HG02938 (cell line): ENCODE measurements around the gene PDE6B.
"Not testable (repeated sequence)": the region's sequence is repeated elsewhere in the genome, so short reads cannot be mapped to it uniquely, and the experiment has no call there.

Experiments
- ATAC-seq: cut with Tn5 transposase; IDR thresholded peaks from one replicate; pipeline ENCODE4 v1.9.1; 2021; ENCODE audit warnings: mild to moderate bottlenecking, moderate library complexity; ENCODE audit not compliant: unreplicated experiment

PDE6B gene

DNA sequence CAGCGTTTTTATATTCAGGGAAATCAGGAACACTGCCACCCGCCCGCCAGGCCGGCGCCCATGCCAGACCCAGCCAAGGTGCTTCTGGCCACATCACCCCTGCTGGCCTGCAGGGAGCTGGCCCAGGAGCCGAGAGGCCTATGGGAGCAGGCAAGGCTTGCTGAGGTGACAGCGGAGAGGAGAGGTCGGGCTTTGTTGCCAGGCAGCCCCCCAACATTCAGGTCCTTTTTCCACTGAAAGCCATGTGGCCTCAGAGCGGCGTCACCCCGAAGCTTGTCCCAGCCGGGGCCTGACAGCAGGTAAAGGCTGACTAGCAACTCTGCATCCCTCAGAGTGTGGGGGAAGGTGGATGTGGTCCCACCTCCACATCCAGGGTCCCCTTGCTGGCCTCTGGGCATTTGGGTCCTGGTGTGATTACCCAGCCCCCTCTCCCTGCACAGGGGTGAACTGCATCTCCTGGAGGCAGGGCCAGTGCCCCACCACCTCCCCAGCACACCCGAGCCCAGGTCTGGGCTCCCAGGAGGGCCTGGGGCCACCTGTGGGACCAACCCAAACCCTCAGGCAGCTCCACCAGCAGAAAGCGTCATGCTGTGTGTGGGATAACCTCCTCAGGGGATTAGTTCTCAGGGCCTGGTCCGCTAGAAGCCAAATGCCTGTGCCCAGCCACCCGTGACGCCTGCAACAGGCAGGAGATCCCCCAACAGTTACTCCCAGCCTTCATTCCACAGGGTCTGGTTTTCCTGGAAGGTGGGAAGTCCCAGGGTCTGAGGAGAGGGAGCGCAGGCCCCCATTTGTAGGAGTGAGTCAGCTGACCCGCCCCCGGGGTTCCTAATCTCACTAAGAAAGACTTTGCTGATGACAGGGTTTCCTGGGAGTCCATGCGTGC lies at the start of gene PDE6B:
TSS of gene PDE6B (plus strand) at position 869 of the 886 bp plus-strand sequence. CDS start 54 bp downstream, outside the sequence.
- no peak for ATAC-seq

DNA sequence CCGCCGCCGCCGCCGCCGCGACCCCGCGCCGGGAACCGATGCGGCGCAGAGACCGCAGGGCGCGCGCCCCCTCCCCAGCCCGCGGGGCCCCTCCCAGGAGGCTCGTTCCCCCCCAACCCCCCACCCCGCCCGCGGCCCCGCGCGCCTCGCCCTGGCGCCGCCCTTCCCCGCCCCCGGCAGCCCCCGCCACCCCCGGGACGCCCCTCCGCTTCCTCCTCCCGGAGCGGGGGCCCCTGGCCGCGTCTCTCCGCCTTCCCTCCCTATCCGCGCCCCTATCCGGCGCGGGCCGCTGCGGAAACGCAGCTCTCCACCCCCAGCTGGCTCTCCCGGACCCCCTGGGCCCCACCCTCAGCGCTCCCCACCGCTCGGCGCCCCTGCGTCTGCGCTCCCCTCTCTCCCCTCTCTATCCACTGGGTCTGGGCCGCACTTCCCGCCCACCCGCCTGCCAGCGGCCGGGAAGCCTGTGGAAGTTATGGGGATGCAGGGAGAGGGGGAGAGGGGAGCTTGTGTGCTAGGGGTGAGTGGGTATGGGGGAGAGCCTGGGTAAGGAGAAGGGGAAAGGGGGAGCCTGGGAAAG lies 49.0 kb upstream of the PDE6B start, which contains the start of gene TMEM271:
TSS of gene TMEM271 (minus strand) at position 51 of the 577 bp plus-strand sequence. CDS start 233 bp downstream, outside the sequence.
- no peak for ATAC-seq

- no peak for ATAC-seq
Measured at GRCh38 chr4:576991-577498, 48.3 kb upstream of the PDE6B start.

DNA sequence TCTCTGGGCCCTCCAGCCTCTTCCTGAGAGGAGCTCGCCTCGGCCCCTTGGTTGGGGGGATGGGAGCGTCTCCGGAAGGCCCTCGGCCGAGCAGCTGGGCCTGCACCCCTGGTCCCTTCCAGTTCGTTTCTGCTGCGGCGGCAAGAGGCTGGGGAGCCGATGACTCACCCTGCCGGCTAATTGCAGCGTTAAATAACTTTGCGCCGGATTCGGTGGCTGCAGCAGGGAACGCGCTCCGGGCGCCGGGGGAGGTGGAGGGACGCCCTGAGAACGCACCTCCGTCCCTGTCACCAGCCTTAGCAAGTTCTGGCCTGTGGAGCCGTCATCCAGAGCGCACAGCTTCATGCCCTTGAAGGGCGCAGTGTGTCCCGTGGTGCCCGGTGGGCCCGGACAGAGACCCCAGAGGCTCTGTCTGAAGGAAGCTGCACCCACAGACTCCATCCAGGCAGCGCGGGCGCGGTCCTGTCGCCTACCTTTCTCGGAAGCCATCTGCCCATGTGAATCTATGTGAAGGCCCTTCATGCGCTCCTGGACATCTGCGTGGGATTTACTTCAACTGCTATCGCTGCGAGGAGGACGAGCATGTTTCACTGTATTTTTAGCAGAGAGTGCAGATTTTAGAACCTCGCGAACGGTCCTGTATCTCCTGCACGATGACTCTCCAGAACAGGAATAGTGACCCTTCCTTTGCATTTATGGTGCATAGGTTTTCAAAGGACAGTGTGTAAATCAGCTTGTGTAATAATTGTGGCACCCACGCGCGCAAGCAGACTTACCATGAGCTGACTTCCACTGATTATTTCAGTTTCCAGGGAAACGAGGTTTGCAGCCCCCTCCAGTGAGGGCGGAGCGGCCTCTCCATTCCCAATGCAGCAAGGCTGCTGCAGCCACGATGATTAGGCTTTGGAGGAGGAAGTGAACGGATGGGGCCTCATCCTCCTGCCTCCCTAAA lies 47.6 kb upstream of the PDE6B start:
- ATAC-seq = no peak

GRCh38 chr4:578451-579443 lies 46.6 kb upstream of the PDE6B start:
- no peak for ATAC-seq

DNA sequence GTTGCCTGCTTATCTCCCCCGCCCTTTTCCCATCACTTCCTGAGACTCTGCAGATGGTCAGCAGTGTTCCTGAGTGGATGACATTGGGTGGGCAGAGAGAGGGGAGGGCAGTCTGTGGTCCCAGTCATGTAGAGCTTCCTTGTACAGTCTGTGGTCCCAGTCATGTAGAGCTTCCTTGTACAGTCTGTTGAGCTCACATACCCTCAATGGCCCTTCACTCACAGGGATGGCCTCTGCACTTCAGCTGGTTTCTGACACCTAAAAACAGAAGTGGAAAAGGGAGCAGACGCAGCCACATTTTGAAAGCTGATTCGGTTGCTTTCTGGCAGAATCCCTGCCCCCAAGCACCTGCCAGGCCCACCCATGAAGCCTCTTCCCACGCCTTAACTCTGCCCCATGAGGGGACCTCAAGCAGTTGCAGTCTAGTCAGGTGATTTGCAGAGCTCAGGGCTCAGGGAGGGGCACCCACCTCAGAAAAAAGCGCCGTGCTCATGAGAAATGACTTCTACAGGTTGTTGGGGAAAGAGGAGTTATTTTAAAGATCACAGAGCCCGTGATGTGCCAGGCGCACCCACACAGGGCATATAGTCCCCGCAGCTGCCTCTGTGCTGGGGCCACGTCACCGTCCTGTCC lies 45.7 kb upstream of the PDE6B start:
- ATAC-seq = no peak

DNA sequence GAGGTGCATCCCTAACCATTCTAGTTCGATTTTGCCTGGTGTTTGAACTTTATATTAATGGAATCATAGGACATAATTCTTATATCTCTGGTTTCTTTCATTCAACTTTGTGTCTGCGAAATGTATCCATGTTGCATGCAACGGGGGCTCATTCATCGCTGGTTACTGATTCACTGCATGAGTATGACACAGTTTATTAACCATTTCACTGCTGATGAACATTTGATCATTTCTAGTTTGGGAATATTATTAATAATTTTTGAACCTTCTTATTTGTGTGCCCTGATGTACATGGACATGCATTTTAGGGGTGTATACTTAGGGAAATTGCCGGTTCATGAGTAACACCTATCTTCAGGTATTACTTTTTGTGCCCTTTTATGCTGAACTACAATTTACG lies 44.2 kb upstream of the PDE6B start:
- no peak for ATAC-seq

DNA sequence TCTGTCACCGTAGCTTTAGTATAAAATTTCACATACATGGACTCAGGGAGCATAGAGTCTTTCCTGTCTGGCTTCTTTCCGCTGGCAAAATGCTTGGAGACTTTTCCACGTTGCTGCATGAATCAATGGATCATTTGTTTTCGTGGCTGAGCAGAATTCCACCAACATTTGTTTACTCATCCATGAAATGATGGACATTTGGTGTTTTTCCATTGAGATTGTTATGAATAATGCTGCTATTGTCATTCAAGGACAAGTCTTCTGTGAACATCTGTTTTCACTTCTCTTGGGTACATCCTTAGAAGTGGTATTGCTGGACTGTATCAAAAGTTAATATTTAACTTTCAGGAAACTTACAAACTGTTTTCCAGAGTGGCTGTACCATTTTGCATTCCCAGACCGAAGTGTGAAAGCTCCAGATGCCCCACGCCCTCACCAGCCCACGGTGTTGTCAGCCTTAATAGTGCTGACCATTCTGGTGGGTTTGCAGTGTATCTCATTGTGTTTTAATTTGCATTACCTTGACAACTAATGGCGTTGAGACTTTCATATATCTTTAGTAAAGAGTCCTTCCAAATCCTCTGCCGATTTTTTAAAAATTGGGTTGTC lies 43.5 kb upstream of the PDE6B start:
- ATAC-seq = no peak

GRCh38 chr4:583820-584219 lies 41.6 kb upstream of the PDE6B start:
- no peak for ATAC-seq

- no peak for ATAC-seq
Measured at GRCh38 chr4:587671-588350, 37.6 kb upstream of the PDE6B start.

- ATAC-seq = no peak
Measured at GRCh38 chr4:588351-588849, 37.0 kb upstream of the PDE6B start.

DNA sequence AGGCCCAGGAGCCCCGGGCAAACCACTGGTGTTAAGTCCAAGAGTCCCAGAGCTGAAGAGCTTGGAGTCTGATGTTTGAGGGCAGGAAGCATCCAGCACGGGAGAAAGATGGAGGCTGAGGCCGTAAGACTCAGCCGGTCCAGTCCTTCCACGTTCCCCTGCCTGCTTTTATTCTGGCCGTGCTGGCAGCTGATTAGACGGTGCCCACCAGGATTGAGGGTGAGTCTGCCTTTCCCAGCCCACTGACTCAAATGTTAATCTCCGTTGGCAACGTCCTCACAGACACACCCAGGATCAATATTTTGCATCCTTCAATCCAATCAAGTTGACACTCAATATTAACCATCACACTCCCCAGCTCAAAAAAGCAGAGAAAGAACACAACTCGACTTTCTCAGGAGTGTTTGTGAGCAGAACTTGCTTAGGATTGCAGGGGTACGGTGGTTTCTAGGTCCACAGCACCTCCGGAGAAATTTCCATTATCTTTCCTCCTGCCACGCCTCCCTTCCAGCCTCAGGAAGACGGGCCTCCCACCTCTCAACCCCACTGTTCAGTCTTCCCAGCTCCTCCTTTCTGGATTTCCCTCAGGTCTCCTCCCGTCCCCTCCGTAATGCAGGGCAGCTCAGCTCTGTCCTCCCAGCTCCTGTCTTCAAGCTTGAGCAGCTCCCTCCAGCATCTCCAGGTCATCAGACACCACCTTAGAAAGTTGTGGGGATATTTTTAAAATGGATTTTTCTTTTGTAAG lies 36.0 kb upstream of the PDE6B start:
- ATAC-seq = no peak

DNA sequence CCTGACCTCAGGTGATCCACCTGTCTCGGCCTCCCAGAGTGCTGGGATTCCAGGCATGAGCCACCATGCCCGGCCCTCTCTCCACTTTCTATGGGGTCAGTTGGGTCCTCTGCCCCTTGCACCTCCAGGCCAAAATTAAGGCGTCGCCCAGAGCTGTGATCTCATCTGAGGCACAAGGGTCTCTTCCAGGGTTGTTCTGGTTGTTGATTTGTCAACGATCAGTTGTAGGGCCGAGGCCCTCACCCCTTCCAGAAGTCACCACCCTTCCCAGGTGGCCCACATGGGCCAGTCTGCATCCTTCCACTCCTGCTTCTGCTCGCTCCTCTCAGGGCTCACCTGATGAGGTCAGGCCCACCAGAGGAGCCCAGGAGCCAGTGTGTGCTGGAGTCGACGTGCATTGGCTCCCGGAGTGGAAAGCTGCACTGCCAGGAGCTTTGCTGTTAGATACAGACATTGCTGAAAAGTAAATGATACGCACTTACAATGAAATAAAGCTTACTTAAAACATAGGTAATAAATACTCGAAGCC lies 35.0 kb upstream of the PDE6B start:
- ATAC-seq = no peak

DNA sequence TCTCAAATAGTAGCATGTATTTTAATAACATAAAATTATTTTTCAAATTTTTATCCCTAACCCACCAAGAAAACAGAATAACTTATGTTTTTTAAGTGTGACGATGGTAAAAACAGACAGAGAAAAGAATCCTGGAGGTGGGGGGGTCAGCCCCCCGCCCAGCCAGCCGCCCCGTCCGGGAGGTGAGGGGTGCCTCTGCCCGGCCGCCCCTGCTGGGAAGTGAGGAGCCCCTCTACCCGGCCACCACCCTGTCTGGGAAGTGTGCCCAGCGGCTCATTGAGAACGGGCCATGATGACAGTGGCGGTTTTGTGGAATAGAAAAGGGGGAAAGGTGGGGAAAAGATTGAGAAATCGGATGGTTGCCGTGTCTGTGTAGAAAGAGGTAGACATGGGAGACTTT lies 33.2 kb upstream of the PDE6B start:
- not testable (repeated sequence) for ATAC-seq

- ATAC-seq = no peak
Measured at GRCh38 chr4:592825-593520, 32.4 kb upstream of the PDE6B start.

GRCh38 chr4:598925-599324 lies 26.4 kb upstream of the PDE6B start:
- no peak for ATAC-seq

DNA sequence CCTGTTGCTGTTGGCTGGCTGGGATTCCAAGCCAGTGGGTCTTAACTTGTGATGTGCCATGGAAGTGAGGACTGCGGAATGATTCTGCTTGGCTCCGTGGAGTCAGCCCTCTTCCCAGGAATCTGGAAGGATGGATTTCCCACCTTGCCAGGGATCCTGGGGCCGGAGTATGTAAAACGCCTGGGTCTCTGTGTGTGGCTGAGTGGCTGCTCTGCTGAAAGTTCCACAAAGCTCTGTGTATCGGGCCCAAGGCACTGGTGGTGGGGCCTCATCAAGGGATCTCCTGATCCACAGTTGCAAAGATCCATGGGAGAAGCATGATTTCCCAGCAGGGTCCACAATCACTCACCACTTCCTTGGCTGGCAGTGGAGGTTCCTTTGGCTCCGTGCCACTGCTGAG lies 25.2 kb upstream of the PDE6B start:
- no peak for ATAC-seq
